Measurements from ENCODE around the gene TECPR2. TPM values are rescaled to one million over a fixed set of nuclear protein-coding genes. Genes with fewer than 3 reads are reported as not detected.

Gene TECPR2
- total and polyA plus RNA-seq, 5 experiments from 2014 or later = 3.3 to 11.8 (median 5.4) TPM

DNA sequence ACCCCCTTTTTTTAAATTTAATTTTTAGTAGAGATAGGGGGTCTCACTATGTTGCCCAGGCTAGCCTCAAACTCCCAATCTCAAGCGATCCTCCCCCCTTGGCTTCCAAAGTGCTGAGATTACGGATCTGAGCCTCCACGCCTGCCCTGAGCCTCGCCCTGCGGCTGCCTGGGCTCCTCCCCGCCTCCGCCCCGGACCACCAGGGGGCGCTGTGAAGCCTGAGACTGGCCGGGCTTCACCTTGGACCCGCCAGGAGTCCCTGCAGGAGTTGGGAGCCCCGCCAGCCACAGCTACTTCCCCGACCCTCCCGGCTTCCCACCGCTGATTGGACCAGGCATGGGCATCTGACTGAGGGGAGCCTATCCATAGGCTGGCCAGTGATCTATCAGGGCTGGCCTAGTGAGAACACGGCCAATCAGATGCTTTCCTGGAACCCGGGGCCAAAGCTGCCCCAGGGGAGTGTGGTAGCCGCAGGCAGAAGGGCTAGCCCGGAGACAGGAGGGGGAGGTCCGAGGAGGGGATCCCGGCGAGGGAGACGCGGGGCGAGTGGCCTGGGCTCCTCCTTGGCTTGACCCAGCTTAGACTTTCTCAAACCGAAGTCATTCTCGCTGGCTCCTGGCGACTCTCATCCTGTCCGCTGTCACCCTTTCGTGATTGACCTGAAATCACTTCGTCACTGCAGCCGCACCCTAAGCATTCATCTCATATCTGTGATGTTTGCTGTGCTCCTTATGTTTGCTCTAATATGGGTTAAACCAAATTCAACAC, 161.9 kb downstream of the TECPR2 start:
- Mint-ChIP-seq H3K4me3 (peak overlapping the region; percentile 78 to 98 (median 90)), H3K9me3 (no peaks in the 10 kb centered on the region), H3K4me1 (peaks cover 19 to 36% (median 32%) of the 10 kb centered on the region in 4 donors), H3K36me3 (no peaks in the 10 kb centered on the region), H3K27me3 (no peaks in the 10 kb centered on the region), H3K27ac (peak overlapping the region; percentile 60 to 95 (median 90))
- peak; percentile 82 to 94 (median 88) for DNase-seq
- ATAC-seq = peak; percentile 82 to 85
- POLR2A ChIA-PET = interaction anchor here (0.6 to 1.5 kb wide), 8 partner anchors 15 to 248 kb away, joined by 3 to 4 read pairs (median 3); partner anchors contain the start of gene ANKRD9

DNA sequence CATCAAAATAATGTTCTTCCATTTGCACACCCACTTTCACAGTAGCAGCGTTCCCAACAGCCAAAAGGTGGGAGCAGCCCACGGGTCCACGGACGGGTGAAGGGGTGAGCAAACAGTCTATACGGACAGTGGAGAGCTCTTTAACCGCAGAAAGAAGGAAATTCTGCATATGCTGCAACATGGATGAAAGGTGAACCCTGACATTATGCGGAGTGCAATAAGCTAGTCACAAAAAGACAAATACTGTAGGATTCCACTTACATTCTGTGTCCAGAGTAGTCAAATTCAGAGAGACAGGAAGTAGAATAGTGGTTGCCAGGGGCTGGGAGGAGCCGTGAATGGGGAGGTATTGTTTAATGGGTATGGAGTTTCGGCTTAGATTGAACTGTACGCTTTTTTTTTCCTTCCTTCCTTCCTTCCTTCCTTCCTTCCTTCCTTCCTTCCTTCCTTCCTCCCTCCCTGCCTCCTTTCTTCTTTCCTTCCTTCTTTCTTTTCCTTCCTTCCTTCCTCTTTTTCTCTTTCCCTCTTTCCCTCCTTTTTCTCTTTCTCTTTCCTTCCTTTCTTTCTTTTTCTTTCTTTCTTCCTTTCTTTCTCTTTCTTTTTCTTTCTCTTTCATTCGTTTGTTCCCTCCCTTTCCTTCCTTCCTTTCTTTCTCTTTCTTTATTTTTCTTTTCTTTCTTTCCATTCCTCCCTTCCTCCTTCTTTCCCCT, 162.6 kb downstream of the TECPR2 start:
- peak overlapping the region; percentile 78 to 98 (median 90) for H3K4me3 Mint-ChIP-seq
- H3K4me1 Mint-ChIP-seq = peaks cover 19 to 36% (median 33%) of the 10 kb centered on the region in 4 donors
- H3K27ac Mint-ChIP-seq = peak overlapping the region; percentile 60 to 95 (median 90)
- POLR2A ChIA-PET = interaction anchor here (0.6 to 1.5 kb wide), 6 partner anchors 15 to 247 kb away, joined by 3 read pairs; partner anchors contain the start of gene ANKRD9
- H3K9me3 Mint-ChIP-seq = no peaks in the 10 kb centered on the region
- H3K27me3 Mint-ChIP-seq = no peaks in the 10 kb centered on the region
- DNase-seq (peak in 6 of 10 donors; percentile 32 to 58 (median 46)), ATAC-seq (peak; percentile 52 to 62)
- no peaks in the 10 kb centered on the region for H3K36me3 Mint-ChIP-seq

- Mint-ChIP-seq H3K9me3 (no peaks in the 10 kb centered on the region), H3K4me1 (peaks cover 19 to 39% (median 33%) of the 10 kb centered on the region in 4 donors), H3K36me3 (no peaks in the 10 kb centered on the region), H3K4me3 (peak overlapping the region; percentile 34 to 98 (median 88)), H3K27ac (peak overlapping the region; percentile 2 to 95 (median 87)), H3K27me3 (no peaks in the 10 kb centered on the region)
- ATAC-seq (no peak), DNase-seq (no peak)
- POLR2A ChIA-PET = interaction anchor here (1.1 to 1.3 kb wide), 2 partner anchors 16 to 65 kb away, joined by 3 read pairs; partner anchors contain the start of gene ANKRD9
These were observed 163.3 kb downstream of the TECPR2 start for GRCh38 chr14:102525929-102526497.

GRCh38 chr14:102528431-102529170, 165.9 kb downstream of the TECPR2 start:
- Mint-ChIP-seq H3K27ac (no peak overlapping the region), H3K4me3 (no peak overlapping the region), H3K27me3 (no peaks in the 10 kb centered on the region), H3K9me3 (no peaks in the 10 kb centered on the region), H3K4me1 (peaks cover 15 to 32% (median 24%) of the 10 kb centered on the region in 4 donors), H3K36me3 (no peaks in the 10 kb centered on the region)
- DNase-seq (no peak), ATAC-seq (no peak)
- POLR2A ChIA-PET = no interaction called here

GRCh38 chr14:102530828-102531478, 168.2 kb downstream of the TECPR2 start:
- peaks cover under 1 to 11% (median 2%) of the 10 kb centered on the region in 4 donors for H3K4me1 Mint-ChIP-seq
- ATAC-seq (no peak), DNase-seq (no peak)
- H3K4me3 Mint-ChIP-seq = no peak overlapping the region
- no peaks in the 10 kb centered on the region for H3K36me3 Mint-ChIP-seq
- H3K9me3 Mint-ChIP-seq = no peaks in the 10 kb centered on the region
- H3K27ac Mint-ChIP-seq = no peak overlapping the region
- POLR2A ChIA-PET = no interaction called here
- no peaks in the 10 kb centered on the region for H3K27me3 Mint-ChIP-seq

DNA sequence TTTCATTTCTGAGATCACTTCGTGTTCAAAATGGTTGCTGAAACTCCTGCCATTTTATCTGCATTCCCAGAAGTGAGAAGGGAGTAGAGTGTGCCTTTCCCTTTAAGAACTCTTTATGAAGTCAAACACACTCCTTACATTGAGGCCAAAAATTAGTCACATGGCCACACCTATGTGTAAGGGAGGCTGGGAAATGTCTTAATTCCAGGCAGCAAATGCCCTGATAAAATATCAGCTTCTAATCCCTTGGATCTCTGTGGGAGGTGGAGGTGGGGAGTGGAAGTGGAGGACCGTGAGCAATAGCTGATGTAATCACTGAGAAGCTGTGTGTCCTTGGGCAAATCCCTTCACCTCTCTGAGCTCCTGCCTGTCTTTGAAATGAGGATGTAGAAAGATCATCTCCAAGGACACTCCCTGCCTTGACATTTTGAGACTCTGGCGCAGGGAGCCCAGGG, 169.5 kb downstream of the TECPR2 start:
- no peaks in the 10 kb centered on the region for H3K9me3 Mint-ChIP-seq
- H3K27me3 Mint-ChIP-seq = no peaks in the 10 kb centered on the region
- no peak for ATAC-seq
- H3K4me1 Mint-ChIP-seq = peaks cover 0 to 6% (median under 1%) of the 10 kb centered on the region in 4 donors
- no peak overlapping the region for H3K4me3 Mint-ChIP-seq
- POLR2A ChIA-PET = no interaction called here
- H3K36me3 Mint-ChIP-seq = no peaks in the 10 kb centered on the region
- H3K27ac Mint-ChIP-seq = no peak overlapping the region
- no peak for DNase-seq

- H3K36me3 Mint-ChIP-seq = no peaks in the 10 kb centered on the region
- no peak overlapping the region for H3K4me3 Mint-ChIP-seq
- no peak for ATAC-seq
- H3K27me3 Mint-ChIP-seq = peaks cover 0 to 5% (median 3%) of the 10 kb centered on the region in 5 donors
- H3K4me1 Mint-ChIP-seq = peaks cover 0 to 2% (median 0%) of the 10 kb centered on the region in 4 donors
- POLR2A ChIA-PET = no interaction called here
- no peaks in the 10 kb centered on the region for H3K9me3 Mint-ChIP-seq
- H3K27ac Mint-ChIP-seq = peak overlapping the region in 1 of 10 donors; percentile 32
- DNase-seq = no peak
These were observed 175.3 kb downstream of the TECPR2 start for GRCh38 chr14:102537981-102538601.

DNA sequence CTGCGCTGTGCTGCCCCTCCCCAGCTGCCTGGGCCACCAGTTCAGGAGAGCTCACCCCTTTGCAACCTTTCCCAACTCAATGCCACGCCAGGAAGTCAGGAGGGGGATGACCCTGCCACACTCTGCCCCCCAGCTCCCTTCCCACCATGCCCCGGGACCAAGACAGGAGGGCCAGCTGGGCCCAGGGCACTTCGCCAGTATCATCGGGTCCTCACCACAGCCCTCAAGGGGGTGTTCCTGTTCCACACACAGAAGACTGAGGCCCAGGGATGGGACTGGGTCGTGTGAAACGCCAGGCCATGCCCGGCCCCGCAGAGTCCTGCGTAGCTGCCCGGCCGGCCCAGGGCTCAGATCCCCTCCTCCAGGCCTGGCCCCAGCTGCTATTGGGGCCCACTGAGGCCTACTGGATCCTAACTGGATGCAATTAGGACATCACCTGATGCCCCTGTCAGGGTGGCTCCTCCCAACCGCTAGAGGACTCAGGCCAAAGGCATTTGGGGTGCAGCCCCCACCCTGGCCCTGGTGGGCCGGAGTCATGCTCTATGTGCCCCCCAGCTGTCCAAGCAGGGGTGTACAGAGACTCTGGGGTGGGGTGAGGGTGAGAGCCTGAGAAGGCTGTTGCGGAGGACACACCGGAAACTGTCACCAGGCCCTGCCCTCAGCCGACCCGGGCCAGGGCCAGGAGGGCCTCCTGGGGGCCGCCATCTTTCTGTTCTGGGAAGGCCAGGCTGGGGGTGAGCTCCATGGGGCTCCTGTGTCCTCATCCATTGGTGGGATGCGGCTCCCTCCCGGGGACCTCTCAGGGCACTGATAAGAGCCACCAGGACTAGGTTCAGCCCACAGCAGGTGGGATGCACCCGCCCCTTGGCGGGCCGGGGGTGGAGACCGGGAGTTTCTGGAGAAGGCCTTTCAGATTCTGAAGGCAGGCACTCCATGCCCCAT, 176.1 kb downstream of the TECPR2 start:
- Mint-ChIP-seq H3K4me3 (no peak overlapping the region), H3K36me3 (no peaks in the 10 kb centered on the region), H3K27me3 (peaks cover 0 to 13% (median 4%) of the 10 kb centered on the region in 5 donors), H3K9me3 (no peaks in the 10 kb centered on the region), H3K4me1 (peaks cover 0 to 2% (median 0%) of the 10 kb centered on the region in 4 donors), H3K27ac (peak overlapping the region in 1 of 10 donors; percentile 32)
- ATAC-seq = no peak
- POLR2A ChIA-PET = no interaction called here
- no peak for DNase-seq

GRCh38 chr14:102539544-102540314, 177.0 kb downstream of the TECPR2 start:
- DNase-seq (no peak), ATAC-seq (no peak)
- no peak overlapping the region for H3K27ac Mint-ChIP-seq
- no peaks in the 10 kb centered on the region for H3K36me3 Mint-ChIP-seq
- no peaks in the 10 kb centered on the region for H3K9me3 Mint-ChIP-seq
- peaks cover 0 to 19% (median 8%) of the 10 kb centered on the region in 5 donors for H3K27me3 Mint-ChIP-seq
- POLR2A ChIA-PET = no interaction called here
- H3K4me1 Mint-ChIP-seq = peaks cover 0 to 2% (median 0%) of the 10 kb centered on the region in 4 donors
- H3K4me3 Mint-ChIP-seq = no peak overlapping the region

DNA sequence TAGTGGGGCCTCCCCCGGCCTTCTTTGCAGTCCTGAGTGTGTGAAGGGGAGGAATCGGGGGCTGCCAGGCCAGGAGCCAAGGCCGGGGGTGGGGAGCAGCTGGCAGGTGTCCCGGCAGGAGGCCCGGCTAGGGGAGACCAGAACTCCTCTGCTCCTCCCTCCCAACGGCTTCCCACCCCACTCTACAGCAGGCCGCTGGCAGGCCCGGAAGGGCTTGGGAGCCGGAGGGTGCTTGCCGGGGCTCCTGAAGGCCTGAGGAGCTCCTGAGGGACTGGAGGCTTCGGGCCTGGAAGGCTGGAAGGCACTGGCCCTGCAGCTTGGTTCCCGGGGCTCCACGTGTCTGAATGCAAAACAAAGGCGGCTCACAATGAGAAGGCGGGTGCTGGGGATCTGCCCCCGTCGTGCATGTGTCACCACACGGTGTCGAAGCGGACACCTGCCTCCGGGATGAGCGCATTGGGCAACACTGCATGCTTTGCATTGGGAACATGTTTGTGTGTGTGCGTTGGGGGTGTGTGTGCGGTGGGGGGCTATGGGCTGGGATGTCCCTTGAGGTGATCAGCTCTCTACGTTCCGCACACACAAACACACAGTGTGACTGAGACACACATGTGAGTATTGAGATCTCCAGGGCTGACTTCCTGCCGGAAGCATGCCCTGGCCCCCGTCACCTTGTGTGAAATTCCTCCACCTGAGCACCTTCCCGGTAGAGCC, 177.7 kb downstream of the TECPR2 start:
- DNase-seq = no peak
- Mint-ChIP-seq H3K36me3 (peaks cover 0 to 2% (median 0%) of the 10 kb centered on the region in 3 donors), H3K4me3 (no peak overlapping the region), H3K27me3 (peaks cover 3 to 27% (median 12%) of the 10 kb centered on the region in 5 donors), H3K27ac (no peak overlapping the region), H3K4me1 (peaks cover 2 to 6% (median 4%) of the 10 kb centered on the region in 4 donors), H3K9me3 (no peaks in the 10 kb centered on the region)
- no peak for ATAC-seq
- POLR2A ChIA-PET = no interaction called here

Measured in naive thymus-derived CD8-positive, alpha-beta T cell (primary cell).